ENCODE measurements around the gene PIK3C2B. TPM values are rescaled to one million over a fixed set of nuclear protein-coding genes. Genes with fewer than 3 reads are reported as not detected.

The PIK3C2B gene, protein sequence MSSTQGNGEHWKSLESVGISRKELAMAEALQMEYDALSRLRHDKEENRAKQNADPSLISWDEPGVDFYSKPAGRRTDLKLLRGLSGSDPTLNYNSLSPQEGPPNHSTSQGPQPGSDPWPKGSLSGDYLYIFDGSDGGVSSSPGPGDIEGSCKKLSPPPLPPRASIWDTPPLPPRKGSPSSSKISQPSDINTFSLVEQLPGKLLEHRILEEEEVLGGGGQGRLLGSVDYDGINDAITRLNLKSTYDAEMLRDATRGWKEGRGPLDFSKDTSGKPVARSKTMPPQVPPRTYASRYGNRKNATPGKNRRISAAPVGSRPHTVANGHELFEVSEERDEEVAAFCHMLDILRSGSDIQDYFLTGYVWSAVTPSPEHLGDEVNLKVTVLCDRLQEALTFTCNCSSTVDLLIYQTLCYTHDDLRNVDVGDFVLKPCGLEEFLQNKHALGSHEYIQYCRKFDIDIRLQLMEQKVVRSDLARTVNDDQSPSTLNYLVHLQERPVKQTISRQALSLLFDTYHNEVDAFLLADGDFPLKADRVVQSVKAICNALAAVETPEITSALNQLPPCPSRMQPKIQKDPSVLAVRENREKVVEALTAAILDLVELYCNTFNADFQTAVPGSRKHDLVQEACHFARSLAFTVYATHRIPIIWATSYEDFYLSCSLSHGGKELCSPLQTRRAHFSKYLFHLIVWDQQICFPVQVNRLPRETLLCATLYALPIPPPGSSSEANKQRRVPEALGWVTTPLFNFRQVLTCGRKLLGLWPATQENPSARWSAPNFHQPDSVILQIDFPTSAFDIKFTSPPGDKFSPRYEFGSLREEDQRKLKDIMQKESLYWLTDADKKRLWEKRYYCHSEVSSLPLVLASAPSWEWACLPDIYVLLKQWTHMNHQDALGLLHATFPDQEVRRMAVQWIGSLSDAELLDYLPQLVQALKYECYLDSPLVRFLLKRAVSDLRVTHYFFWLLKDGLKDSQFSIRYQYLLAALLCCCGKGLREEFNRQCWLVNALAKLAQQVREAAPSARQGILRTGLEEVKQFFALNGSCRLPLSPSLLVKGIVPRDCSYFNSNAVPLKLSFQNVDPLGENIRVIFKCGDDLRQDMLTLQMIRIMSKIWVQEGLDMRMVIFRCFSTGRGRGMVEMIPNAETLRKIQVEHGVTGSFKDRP (N-terminal part only)
- 5.2 to 9.1 TPM (median 7.3 TPM) in 5 replicates for total RNA-seq (2022; extraction: Qiagen RNA extraction; ENCODE audit: low read depth)

DNA sequence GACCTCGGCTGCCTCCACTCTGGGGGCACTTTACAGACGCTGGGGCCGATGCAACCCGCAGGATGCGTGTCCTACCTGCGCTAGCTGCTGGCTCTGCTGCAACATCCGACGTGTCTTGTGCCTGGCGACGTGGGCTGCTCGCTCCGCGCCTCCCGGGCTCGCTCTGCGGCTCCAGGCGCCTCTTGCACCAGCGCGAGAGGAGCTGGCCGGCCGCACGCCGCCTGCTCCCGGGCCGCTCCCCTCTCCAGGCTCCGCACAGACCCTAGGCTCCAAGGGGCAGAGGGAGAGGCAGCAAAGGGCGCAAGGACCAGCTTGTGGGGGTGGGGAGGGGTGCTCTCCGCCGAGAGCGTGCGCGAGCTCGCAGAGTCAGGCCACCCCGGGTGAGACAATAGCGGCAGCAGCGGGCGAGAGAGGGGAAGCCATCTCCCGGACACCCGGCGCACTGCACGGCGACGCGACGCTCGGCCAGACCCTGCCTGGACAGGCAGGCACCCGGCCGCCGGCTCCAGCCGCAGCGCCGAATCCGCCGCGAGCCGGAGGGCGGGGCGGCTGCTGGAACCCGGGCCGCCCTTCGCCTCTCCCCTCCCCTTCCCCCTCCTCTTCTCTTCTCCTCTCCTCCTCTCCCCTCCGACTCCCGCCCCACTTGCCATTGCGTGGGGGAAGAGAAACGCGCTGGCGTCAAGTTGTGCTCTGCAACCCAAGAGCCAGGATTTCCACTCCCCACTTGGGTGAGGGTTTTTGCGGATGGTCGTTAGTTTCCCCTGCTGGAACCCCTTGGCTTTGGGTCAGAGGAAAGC, at the start of gene PIK3C2B:
TSS of gene PIK3C2B (minus strand) at position 525 of the 797 bp plus-strand sequence. CDS start 25,003 bp downstream, outside the sequence.

GRCh38 chr1:204516180-204516879, 21.7 kb upstream of the PIK3C2B start, which contains the start of gene MDM4:
Gene MDM4, plus strand, starts transcription at chr1:204516406. Its CDS starts 9,113 bp downstream, at chr1:204525519.

Other genes starting within 250 kb of the PIK3C2B start
- 21.1 to 30.6 TPM (median 26.1 TPM) in 5 replicates for gene PLEKHA6, start 134.9 kb downstream of the PIK3C2B start, total RNA-seq (2022; extraction: Qiagen RNA extraction; ENCODE audit: low read depth)
- 27.7 to 32.8 TPM (median 31.3 TPM) in 5 replicates for gene PPP1R15B, start 83.0 kb downstream of the PIK3C2B start, total RNA-seq (2022; extraction: Qiagen RNA extraction; ENCODE audit: low read depth)
- 4.6 to 5.5 TPM (median 5.4 TPM) in 5 replicates for gene MDM4, start 21.6 kb upstream of the PIK3C2B start, total RNA-seq (2022; extraction: Qiagen RNA extraction; ENCODE audit: low read depth)
- gene LRRN2, start 190.9 kb upstream of the PIK3C2B start, total RNA-seq (2022; extraction: Qiagen RNA extraction; ENCODE audit: low read depth): 15.3 to 20.3 TPM (median 16.6 TPM) in 5 replicates